HL-60 (cell line): ENCODE results near the gene ZNF2.

Experiments
- DNase-seq, 2 experiments: peaks; one replicate each; pipeline ENCODE4 v3.0.0-alpha.2; 2010 to 2020; ENCODE audit warnings: low read depth in 1 of 2, low spot score in 1 of 2
- H3K27ac ChIP-seq: fragments of 250-450 bp; sonication (Bioruptor Pico); replicated peaks from 2 replicates; pipeline ENCODE4 v1.5.1; 2020; ENCODE audit warnings: mild to moderate bottlenecking, moderate library complexity
- H3K27me3 ChIP-seq: fragments of 250-450 bp; sonication (Bioruptor Pico); 2 replicates; pipeline ENCODE4 v1.5.1; 2021; ENCODE audit warnings: mild to moderate bottlenecking, moderate library complexity; ENCODE audit not compliant: insufficient read depth, poor library complexity, severe bottlenecking
- H3K4me3 ChIP-seq: replicated peaks from 2 replicates; pipeline ENCODE4 v1.5.1; 2011; ENCODE audit warnings: mild to moderate bottlenecking, control low read depth, low read length; ENCODE audit not compliant: insufficient read depth
- GABPA ChIP-seq: IDR thresholded peaks from 2 replicates; pipeline ENCODE4 v1.6.1; 2012; ENCODE audit warnings: low read depth
- POLR2AphosphoS5 ChIP-seq: IDR thresholded peaks from 2 replicates; pipeline ENCODE4 v1.6.1; 2012; ENCODE audit warnings: low read depth
- SPI1 ChIP-seq: IDR thresholded peaks from 2 replicates; pipeline ENCODE4 v1.6.1; 2012; ENCODE audit warnings: low read depth, mild to moderate bottlenecking, borderline replicate concordance
- TF ChIP-seq, protein P1 (sequence below): IDR thresholded peaks from 2 replicates; pipeline ENCODE4 v1.6.1; 2012; ENCODE audit warnings: low read depth; ENCODE audit not compliant: insufficient replicate concordance
- TF ChIP-seq, protein P2 (sequence below): IDR thresholded peaks from one replicate; pipeline ENCODE4 v1.5.1; 2011; ENCODE audit warnings: low read length, control low read depth, inconsistent platforms; ENCODE audit not compliant: insufficient read depth

ZNF2 gene

DNA sequence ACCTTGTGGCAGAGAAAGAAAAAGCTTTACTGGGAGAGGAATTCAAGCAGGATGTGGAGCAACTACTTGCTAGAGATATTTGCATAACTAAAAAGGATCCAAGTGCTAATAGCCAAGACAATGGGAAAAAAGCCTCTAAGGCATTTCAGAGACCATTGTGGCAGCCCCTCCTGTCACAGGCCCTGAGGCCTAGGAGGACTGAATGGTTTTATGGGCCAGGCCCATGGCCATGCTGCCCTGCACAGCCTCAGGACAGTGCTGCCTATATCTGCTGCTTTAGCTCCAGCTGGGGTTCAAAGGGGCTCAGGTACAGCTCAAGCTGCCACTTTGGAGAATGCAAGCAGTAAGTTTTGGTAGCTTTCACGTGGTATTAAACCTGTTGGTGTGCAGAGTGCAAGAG, 26.9 kb upstream of the ZNF2 start:
- no peaks in the 10 kb centered on the region for H3K27me3 ChIP-seq
- no peak overlapping the region for H3K4me3 ChIP-seq
- TF ChIP-seq GABPA (no peak), POLR2AphosphoS5 (no peak), SPI1 (no peak)
- TF ChIP-seq, protein P1, sequence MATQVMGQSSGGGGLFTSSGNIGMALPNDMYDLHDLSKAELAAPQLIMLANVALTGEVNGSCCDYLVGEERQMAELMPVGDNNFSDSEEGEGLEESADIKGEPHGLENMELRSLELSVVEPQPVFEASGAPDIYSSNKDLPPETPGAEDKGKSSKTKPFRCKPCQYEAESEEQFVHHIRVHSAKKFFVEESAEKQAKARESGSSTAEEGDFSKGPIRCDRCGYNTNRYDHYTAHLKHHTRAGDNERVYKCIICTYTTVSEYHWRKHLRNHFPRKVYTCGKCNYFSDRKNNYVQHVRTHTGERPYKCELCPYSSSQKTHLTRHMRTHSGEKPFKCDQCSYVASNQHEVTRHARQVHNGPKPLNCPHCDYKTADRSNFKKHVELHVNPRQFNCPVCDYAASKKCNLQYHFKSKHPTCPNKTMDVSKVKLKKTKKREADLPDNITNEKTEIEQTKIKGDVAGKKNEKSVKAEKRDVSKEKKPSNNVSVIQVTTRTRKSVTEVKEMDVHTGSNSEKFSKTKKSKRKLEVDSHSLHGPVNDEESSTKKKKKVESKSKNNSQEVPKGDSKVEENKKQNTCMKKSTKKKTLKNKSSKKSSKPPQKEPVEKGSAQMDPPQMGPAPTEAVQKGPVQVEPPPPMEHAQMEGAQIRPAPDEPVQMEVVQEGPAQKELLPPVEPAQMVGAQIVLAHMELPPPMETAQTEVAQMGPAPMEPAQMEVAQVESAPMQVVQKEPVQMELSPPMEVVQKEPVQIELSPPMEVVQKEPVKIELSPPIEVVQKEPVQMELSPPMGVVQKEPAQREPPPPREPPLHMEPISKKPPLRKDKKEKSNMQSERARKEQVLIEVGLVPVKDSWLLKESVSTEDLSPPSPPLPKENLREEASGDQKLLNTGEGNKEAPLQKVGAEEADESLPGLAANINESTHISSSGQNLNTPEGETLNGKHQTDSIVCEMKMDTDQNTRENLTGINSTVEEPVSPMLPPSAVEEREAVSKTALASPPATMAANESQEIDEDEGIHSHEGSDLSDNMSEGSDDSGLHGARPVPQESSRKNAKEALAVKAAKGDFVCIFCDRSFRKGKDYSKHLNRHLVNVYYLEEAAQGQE: no peak
- TF ChIP-seq, protein P2, sequence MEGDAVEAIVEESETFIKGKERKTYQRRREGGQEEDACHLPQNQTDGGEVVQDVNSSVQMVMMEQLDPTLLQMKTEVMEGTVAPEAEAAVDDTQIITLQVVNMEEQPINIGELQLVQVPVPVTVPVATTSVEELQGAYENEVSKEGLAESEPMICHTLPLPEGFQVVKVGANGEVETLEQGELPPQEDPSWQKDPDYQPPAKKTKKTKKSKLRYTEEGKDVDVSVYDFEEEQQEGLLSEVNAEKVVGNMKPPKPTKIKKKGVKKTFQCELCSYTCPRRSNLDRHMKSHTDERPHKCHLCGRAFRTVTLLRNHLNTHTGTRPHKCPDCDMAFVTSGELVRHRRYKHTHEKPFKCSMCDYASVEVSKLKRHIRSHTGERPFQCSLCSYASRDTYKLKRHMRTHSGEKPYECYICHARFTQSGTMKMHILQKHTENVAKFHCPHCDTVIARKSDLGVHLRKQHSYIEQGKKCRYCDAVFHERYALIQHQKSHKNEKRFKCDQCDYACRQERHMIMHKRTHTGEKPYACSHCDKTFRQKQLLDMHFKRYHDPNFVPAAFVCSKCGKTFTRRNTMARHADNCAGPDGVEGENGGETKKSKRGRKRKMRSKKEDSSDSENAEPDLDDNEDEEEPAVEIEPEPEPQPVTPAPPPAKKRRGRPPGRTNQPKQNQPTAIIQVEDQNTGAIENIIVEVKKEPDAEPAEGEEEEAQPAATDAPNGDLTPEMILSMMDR: no peak
- H3K27ac ChIP-seq: no peak overlapping the region
- no peak for DNase-seq

DNA sequence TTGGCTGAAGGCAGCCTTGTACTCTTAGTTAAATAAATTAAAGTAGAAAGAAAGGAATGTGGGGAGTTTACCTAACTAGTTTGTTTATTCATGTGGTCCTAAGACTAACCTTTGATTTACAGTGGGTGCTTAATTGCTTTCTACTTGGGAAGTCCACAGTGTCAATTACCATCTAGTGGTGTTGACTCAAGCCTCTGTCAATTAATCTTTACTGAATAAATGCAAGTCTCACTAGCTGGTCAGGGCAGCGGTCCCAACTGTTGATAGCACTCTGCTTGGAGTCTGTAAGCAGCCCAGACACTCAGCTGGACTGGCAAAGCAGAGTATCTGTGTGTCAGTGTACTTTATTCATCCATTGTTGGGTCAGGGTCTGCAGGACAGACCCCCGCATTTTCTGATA, 21.8 kb upstream of the ZNF2 start:
- TF ChIP-seq GABPA (no peak), POLR2AphosphoS5 (no peak), SPI1 (no peak)
- TF ChIP-seq, protein P1: no peak
- TF ChIP-seq, protein P2: no peak
- H3K27ac ChIP-seq: no peak overlapping the region

DNA sequence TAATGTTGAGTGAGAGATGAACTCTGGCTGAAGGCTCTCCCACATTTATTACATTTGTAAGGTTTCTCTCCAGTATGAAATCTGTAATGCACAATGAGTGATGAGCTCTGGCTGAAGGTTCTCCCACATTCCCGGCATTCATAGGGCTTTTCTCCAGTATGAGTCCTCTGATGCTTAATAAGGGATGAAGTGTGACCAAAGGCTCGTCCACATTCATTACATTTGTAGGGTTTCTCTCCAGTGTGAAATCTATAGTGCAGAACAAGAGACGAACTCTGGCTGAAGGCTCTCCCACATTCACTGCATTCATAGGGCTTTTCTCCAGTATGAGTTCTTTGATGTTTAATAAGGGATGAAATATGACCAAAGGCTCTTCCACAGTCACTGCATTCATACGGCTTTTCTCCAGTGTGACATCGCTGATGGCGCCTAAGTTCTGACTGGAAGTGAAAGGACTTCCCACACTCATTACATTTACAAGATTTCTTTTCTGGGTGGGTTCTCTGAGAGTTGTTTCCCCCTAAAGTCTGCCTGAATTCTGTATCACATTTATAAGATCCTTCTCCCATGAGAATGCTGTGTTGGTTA, 16.1 kb upstream of the ZNF2 start:
- DNase-seq: no peak
- Histone ChIP-seq H3K27ac (no peak overlapping the region), H3K27me3 (no peaks in the 10 kb centered on the region), H3K4me3 (no peak overlapping the region)
- TF ChIP-seq, protein P2: no peak
- TF ChIP-seq, protein P1: no peak
- TF ChIP-seq POLR2AphosphoS5 (no peak), GABPA (no peak), SPI1 (no peak)

More for the DNA sequence above, 21.8 kb upstream of the ZNF2 start:
- Histone ChIP-seq H3K4me3 (no peak overlapping the region), H3K27me3 (no peaks in the 10 kb centered on the region)
- DNase-seq: no peak
